ENCODE data around the gene ZNF22. TPM values are rescaled to one million over a fixed set of nuclear protein-coding genes. Genes with fewer than 3 reads are reported as not detected.

Gene ZNF22
- total and polyA plus RNA-seq, 2 of the 8 experiments (the other 6 are each of a cell fraction or from before 2014, with no cell fraction given): 18.2 to 45.2 TPM

DNA sequence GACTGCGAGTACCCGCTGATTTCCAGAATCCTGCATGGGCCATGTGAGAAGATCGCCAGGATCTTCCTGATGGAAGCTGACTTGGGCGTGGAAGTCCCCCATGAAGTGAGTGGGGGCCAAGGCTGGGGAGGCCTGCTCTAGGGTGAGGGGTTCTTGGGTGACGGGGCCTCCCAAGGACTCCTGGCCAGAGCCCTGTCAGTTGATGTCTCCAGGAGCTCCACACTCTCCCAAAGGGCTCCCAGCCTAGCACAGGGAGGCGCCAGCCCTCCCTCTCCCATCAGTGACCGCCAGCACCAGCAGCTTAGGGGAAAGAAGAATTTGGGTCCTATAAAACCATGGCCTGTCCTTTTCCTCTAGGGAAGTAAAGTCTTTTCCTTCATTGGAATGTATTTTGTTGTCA is 9.8 kb upstream of the ZNF22 start:
- H3K79me2 ChIP-seq (ENCODE audit: control insufficient read depth in 1 of 2, insufficient read depth in 2 of 2, low read length in 2 of 2): no peaks in the 10 kb centered on the region
- H3K23ac ChIP-seq (ENCODE audit: insufficient read length): no peak overlapping the region
- no peaks in the 10 kb centered on the region for H3K23me2 ChIP-seq (ENCODE audit: low read depth, low read length)
- H4K5ac ChIP-seq (ENCODE audit: insufficient read length, low read depth, low read length): no peak overlapping the region
- 0 out of 2 replicates have a peak overlapping the region, but pooled peaks have one; percentile 35 for H2BK5ac ChIP-seq (ENCODE audit: low read depth, low read length)
- ChIA-PET POLR2A (ENCODE audit: partially characterized antibody) (interaction anchor here (0.8 to 2.7 kb wide), 5 partner anchors 10 to 58 kb away, joined by 3 to 7 read pairs (median 3); no protein-coding TSS in a partner anchor), CTCF (ENCODE audit: partially characterized antibody) (interaction anchor here (1.3 to 12.1 kb wide), 9 partner anchors 10 to 67 kb away, joined by 3 to 117 read pairs (median 16); partner anchors contain the start of genes DEPP1 and ZNF22)
- H2AK5ac ChIP-seq (ENCODE audit: low read depth, low read length): no peak overlapping the region
- no peak overlapping the region for H2AFZ ChIP-seq (ENCODE audit: low read length)
- no peak overlapping the region for H3K9ac ChIP-seq (replicated peaks in 1 of 4; ENCODE audit: extremely low read depth in 1 of 4, low read depth in 3 of 4, low read length in 3 of 4)
- peak overlapping the region; percentile 53 for H3K4ac ChIP-seq (replicated peaks; ENCODE audit: insufficient read length, low read depth, low read length)
- H2BK20ac ChIP-seq (ENCODE audit: low read length): peak overlapping the region; percentile 82; the same call in 1 of the 2 replicates
- no peaks in the 10 kb centered on the region for H3K79me1 ChIP-seq (ENCODE audit: low read depth, low read length)
- DNase-seq (ENCODE audit: low read depth in 1 of 2, low spot score in 2 of 2) (no peak), FAIRE-seq (no peak)
- peak overlapping the region in 1 of 4 experiments; percentile 9; a peak in 1 of 8 replicates for H3K4me3 ChIP-seq (ENCODE audit: extremely low read depth in 1 of 4, insufficient read depth in 2 of 4, low read depth in 3 of 4, low read length in 4 of 4)
- no peak overlapping the region for H2BK120ac ChIP-seq (replicated peaks; ENCODE audit: low read depth, low read length)
- no peak overlapping the region for H2BK12ac ChIP-seq (ENCODE audit: low read depth, low read length)
- peak overlapping the region; percentile 73; the same call in 1 of the 2 replicates for H3K18ac ChIP-seq (ENCODE audit: extremely low read depth, low read length)
- TF ChIP-seq SUZ12 (IDR thresholded peaks at IDR 0.05; ENCODE audit: low read length): no peak
- TF ChIP-seq SIRT6 (IDR thresholded peaks at IDR 0.05; ENCODE audit: low read length): no peak
- no peak for TF ChIP-seq ATF2 (IDR thresholded peaks at IDR 0.05; ENCODE audit: low read length)
- TF ChIP-seq BCL11A (IDR thresholded peaks at IDR 0.05; ENCODE audit: low read depth in 2 of 2, low read length in 2 of 2): no peak
- peaks cover 9 to 43% (median 24%) of the 10 kb centered on the region in 4 experiments; a peak in 6 of 7 replicates for H3K4me1 ChIP-seq (replicated peaks in 1 of 4; ENCODE audit: control insufficient read depth in 3 of 4, insufficient read depth in 4 of 4, low read length in 3 of 4)
- H3K27me3 ChIP-seq (replicated peaks in 1 of 4; ENCODE audit: control insufficient read depth in 3 of 4, extremely low read depth in 1 of 4, insufficient read depth in 3 of 4, low read length in 3 of 4): peaks cover 0 to 3% (median 1%) of the 10 kb centered on the region in 4 experiments; a peak in 4 of 7 replicates
- H3K27ac ChIP-seq (ENCODE audit: low read depth, low read length): 0 out of 2 replicates have a peak overlapping the region, but pooled peaks have one; percentile 36
- no peak overlapping the region for H4K91ac ChIP-seq (replicated peaks; ENCODE audit: insufficient read length, low read length)
- no peak overlapping the region; the same call in 1 of the 2 replicates for H4K8ac ChIP-seq (ENCODE audit: extremely low read depth, insufficient read depth, low read length)
- peak overlapping the region in 1 of 2 experiments; percentile 31; a peak in 2 of 4 replicates for H3K4me2 ChIP-seq (ENCODE audit: insufficient read depth in 1 of 2, low read depth in 2 of 2, low read length in 2 of 2)
- H3K36me3 ChIP-seq (ENCODE audit: control insufficient read depth in 2 of 4, insufficient read depth in 4 of 4, low read length in 3 of 4): peaks cover 0 to 3% (median 1%) of the 10 kb centered on the region in 4 experiments; a peak in 1 of 8 replicates
- no peak overlapping the region for H3K56ac ChIP-seq (replicated peaks; ENCODE audit: insufficient read length, low read depth, low read length)
- no peak overlapping the region for H2BK15ac ChIP-seq (ENCODE audit: low read length)
- WGBS, 2 experiments (ENCODE audit: extremely low coverage in 1 of 2, insufficient coverage in 1 of 2, insufficient read length in 1 of 2, insufficient replicate concordance in 2 of 2, low coverage in 1 of 2, low lambda C conversion rate in 2 of 2, missing lambda C conversion rate in 1 of 2): 94% methylated on average over 7 of the region's 7 CpGs; no CpG with 5 or more reads in 1 of the 2 experiments
- H3K14ac ChIP-seq (ENCODE audit: insufficient read length): no peak overlapping the region
- H3K9me3 ChIP-seq (ENCODE audit: insufficient read depth in 2 of 2, low read depth in 1 of 2, low read length in 1 of 2): no peaks in the 10 kb centered on the region
- no peaks in the 10 kb centered on the region for H4K20me1 ChIP-seq (replicated peaks in 1 of 2; ENCODE audit: control insufficient read depth in 1 of 2, insufficient read depth in 2 of 2, low read length in 2 of 2)
